Activated naive CD4-positive, alpha-beta T cell (primary cell): Measurements from ENCODE around the gene GAS7.

Experiments used
- DNase-seq, 4 experiments: peaks; one replicate each; lab custom pipeline; 2025; lab: John Stamatoyannopoulos, UW

GAS7 gene

DNA sequence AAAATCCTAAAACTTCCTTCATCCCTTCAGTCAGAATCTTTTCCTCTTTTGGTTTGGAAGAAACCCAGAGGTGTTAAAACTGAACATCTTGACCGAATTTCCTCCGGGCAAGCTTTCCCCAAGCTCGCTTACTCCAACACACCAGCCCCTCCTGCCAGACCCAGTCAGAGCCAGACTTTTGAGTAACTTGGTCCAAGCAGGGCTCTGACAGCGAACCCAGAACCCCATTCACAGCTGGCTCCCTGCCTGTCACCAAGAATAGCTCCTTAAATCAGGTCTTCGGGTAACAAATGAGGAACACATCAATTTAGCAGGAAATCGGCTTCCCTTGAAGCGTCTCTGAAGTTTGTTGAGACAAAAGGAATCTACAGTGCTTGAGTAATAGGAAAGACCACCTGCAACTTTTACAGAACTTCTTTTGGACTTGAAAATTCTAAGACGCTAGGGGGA lies 27.3 kb downstream of the GAS7 start:
- DNase-seq: no peak

DNA sequence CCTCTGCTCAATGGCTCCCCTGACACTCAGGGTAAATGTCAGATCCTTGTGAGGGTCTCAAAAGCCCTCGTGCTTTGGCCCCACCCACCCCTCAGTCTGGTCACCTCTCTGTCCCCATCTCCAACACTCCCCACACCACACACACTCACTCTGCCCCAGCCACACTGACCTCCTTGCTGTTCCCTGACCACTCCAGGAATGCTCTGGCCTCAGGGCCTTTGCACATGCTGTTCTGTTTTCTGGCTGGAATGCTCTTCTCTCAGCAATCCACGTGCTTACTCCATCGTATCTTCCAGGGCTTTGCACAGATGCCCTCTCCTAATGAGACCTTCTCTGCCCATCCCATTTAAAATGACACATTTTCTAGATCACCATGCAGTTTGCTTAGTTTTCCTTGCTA lies 28.2 kb downstream of the GAS7 start:
- no peak for DNase-seq

DNA sequence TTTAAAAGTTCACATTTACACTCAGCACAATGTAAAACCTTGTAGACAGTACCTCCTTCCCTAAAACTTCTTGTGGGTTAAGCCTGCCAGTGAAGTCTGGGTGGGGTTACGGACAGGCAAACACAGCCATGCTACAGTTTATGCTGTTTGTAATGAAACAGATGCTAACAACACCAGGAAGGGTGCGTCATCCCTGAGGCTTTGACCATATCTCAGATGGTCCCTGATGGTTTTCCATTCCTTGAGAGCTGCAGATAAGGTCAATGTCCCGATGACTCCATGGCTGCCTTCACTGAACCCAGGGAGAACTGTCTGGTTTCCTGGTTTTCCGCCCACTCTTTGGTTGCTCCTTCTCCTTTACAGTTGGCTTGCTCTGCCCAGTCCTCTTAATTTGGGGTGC lies 29.1 kb downstream of the GAS7 start:
- no peak for DNase-seq

DNA sequence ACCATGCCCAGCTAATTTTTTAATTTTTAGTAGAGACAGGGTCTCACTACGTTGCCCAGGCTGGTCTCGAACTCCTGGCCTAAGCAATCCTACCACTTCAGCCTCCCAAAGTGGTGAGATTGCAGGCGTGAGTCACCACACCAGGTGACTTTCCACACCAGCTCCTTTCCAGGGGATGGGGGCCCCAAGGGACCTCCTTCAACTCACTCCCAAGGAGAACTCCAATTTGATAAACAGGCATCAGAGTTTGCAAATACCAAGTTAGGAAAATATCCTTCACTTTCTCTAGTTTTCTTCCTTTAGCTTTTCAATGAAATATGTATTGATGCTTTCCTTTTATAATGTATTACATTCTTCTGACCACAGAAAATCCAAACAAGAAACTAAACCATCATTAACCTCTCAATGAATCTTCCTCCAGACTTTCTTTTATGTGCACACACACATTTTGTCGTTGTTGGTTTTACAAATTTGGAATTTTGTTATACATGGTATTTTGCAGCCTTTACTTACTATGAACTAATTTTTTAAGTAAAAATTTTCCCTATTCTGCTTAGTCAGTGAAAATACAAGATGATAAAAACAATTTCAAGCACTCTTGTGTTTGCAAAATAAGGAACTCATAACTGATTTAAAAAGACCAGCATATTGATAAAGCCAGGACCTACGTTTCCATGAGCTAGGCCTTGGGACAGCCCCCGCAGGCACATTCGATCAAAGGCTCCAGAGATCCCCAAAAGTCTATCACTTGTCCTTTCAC lies 32.0 kb downstream of the GAS7 start:
- DNase-seq: no peak

DNA sequence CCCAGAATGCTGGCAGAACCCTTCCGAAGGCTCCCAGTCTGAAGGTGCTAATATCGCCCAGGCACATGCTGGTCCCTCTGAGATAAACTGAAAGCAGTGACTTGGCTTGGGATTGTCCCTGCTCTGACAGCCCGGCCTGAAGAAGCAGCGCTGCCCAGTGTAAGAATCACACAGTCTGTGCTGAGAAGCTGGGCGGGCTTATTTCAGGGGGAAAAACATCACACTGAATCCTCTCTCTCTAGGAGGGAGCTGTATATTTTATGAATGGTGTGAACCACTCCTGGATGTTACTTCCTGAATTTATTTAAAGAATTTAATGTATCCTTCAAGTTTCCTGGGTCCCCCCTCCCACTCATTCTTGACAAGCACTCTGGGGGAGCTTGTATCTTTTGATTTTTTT lies 36.3 kb downstream of the GAS7 start:
- no peak for DNase-seq

DNA sequence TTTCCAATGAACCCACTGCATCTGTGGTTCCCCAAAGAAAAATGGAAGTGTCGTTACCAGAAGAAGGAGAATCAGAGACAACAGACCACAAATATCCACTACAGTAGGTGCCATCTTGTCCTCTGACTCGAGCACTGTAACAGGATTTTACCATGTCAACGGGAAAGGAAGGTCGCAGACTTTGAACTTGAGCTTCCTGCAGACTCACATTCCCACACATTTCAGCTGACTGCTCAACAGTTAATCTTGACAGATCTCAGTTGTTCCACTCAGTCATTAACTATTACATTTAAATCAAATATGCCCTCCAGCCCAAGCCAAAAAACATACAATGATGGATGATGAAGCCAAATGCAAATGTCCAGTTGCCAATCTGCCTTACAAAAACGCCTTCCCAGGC lies 37.0 kb downstream of the GAS7 start:
- no peak for DNase-seq

DNA sequence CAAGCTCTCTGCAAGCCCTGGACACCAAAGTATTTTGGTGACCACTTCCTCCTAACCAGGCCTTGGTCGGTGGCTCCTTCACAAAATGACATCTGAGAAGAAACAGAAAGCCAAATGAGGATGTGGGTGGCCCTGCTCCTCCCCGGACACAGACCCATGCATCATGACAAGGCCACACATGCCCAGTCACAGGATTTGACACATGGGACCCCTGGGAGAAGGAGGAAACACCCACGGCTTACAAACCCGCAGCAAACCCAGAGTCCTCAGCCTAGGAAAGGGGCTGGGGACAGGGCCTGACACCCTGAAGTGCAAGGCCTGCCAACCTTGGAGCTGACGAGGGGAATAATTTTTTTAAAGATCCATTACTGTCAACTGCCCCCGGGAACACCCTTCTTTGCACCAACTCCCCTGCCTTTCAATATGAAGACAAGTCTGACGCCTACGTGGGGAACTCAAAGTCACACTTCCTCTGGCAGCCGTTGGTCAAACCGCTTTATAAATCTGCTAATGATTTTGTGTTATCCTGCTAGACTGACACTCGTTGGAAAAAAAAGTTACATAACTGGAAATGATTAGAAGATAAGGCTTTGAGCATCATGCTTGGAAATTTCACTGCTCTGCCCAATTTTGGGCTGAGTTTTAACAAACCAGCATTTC lies 41.3 kb downstream of the GAS7 start:
- DNase-seq: no peak

DNA sequence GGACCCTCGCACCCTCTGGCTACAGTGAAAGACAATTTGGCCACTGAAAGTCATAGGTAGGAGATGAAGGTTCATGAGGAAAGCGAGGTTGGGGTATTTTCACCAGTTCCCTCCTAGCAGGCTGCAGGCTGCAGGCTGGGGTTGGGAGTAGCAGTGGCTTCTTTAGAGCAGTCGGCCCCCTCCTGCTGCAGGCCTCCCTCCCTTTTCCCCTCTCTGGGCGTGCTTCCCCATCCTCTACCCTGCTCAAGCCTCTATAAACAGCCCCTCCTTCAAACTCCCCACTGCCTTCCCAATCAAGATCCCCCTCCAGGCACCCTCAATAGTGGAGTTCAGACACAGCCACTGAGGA lies 41.8 kb downstream of the GAS7 start:
- no peak for DNase-seq

DNA sequence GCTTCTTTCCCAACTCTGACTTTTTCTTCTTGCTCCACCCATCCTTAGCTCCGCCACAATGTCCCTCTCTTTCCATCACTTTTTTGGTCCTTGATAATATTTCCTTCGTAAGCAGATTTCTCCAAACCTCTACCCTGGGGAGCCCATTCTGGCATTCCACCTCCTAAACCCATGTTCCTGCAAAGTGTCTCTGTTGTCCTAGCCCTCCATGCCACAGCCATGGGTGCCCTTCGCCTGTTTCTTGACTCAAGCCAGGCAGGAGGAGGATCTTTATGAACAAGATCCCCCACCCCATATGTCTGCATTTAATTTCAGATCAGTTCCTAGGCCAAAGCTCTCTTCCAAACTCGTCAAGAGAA lies 42.4 kb downstream of the GAS7 start:
- DNase-seq: no peak

DNA sequence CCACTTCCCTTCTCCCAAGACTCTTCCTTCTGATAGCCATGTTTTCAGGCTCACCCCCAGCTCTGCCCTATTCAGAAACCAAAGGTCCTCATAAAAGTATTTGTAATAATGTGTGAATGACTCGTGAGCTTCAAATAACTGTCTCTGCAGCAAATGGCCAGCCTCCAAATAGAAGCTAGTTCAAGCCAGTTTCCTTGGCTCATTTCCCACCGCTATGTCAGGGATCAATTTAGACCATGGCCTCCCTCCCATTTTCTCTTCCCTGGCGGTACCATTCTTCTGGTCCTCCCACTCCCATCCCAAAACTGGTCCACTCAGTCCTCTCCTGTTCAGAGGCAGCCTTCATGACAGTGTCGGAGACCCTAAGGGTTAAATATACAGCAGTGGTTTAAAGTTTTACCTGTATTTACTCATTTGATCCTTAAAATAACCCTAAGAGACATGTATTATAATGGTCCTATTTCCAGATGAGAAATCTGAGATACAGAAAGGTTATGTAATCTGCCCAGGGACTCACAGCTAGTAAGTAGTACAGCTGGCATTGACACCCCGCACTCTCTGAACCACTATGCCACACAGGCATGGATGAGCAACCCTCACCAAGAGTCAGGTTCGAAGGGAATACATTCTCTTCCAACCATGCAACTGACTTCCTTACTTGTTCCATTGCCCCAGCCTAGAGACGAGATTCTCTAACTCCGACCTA lies 42.9 kb downstream of the GAS7 start:
- no peak for DNase-seq

DNA sequence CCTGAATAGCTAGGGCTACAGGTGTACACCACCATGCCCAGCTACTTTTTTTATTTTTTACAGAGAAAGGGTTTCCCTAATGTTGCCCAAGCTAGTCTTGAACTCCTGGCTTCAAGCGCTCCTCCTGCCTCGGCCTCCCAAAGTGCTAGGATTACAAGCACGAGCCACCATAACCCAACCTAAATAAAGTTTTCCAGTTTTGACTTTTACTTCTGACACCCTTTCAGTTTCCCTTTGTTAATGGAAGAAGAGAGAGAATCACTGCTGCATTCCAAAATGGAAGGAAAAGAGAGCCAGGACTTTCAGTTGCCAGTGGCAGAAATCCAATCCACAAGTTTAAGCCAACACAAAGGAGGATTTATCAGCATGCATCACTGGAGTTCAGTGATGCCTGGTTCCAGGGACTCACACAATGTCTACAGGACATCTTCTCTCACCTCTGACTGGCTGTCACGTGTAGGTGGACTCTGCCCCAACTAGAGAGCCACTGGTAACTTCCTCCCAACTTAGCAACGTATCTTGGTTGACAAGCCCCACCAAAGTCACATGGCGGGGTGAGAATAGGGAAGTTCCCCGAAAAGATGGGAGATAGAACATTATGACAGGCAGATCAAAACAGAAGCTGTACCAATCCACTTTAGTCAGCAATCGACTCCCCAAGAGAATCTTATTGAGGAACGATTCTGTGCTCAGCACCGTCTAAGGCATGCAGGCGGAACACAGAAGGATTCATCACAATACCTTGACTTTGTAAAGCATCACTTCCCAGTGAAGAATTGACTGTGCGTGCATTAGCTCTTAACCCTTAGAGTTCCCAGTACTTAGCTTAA lies 46.5 kb downstream of the GAS7 start:
- DNase-seq: no peak

DNA sequence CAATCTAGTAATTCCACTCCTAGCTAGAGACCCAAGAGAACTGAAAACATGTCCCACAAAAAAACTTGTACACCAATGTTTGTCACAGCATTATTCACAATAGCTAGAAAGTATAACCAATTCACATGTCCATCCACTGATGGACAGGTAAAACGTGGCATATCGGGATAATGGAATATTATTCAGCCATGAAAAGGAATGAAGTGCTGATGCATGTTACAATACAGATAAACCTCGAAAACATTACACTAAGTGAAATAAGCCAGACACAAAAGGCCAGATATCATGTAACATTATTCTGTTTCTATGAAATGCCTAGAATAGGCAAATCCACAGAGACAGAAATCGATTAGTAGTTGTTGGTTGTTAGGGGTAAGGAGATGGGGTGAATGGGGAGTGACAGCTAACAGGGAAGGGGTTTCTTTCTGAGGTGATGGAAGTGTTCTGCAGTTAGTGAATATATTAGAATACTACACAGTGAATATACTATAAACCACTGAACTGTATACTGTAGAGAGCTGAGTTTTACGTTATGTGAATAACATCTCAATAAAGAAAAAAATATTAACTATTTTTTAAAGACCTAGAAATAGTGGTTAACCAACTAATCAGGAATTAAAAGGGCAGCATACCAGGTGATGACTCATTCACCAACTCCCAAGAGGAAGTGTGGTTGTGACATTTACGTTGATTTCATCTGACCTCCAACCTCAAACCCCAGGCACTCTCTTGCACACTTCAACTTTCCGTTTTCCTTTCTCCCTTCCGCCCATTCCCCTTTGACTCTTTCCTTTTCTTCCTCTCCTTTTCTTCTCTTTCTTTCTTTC lies 48.6 kb downstream of the GAS7 start:
- no peak for DNase-seq

DNA sequence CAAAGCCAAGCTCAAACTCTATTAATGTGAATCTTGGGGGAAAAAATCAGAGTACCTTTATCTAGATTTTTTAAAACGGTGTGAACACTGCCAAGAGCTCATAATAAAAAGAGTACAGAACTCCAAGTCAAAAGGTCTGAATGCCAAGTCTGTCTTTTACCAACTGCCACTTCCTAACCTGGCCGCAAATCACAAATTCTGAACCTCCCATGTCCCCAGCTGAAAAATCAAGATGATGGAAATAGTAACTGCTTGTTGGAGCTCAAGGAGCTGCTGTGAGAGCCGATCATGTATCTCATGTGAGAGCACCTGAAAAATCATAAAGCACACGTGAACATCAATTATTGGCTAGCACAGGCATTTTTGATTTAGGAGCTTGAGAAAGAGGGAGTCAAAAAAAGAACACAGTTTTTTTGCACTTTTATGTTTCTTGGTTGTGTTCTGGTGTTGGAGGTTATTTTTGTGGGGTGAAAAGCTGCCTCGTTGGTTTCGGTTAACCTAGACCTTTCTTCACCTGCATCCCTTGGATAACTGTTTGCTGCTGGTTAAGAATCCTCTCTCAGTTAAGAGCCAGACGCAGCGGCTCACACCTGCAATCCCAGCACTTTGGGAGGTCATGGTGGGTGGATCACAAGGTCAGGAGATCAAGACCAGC lies 50.5 kb downstream of the GAS7 start:
- DNase-seq: no peak

DNA sequence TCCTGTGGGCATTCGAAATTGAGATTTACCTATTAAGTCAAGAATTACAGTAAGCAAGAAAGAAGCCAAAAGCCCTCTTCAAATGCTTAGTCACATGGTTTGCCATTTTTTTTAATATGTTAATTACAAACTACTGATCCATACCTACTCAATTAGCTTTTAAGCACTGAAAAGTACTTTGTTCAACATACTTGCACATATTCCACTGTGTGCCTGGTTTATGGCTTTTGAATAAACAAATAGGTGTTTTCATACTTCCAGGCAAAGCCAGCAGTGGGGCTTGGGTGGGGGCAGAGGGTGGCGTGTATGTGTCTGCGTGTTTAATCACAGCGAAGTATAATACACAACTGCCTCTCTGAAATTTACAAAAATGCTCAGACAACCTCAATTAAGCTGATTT lies 51.4 kb downstream of the GAS7 start:
- no peak for DNase-seq

DNA sequence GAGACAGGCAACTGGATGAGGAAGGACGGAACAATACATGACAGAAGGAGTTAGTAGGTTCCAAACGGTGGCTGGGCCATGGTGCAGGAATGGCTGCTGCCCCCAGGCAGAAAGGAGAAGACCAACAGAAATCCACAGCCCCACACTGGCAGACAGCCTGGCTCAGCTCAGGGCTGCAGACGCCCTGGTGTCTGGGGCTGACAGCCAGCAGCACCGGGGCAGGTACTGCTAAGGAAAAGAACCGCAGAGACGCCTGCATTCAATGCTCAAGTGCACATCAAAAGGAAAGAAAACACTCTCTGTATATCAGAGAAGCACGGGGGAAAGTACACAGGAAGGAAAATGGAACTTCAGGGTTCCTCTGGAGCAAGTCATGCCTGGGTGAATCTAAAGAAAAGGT lies 53.4 kb downstream of the GAS7 start:
- no peak for DNase-seq

DNA sequence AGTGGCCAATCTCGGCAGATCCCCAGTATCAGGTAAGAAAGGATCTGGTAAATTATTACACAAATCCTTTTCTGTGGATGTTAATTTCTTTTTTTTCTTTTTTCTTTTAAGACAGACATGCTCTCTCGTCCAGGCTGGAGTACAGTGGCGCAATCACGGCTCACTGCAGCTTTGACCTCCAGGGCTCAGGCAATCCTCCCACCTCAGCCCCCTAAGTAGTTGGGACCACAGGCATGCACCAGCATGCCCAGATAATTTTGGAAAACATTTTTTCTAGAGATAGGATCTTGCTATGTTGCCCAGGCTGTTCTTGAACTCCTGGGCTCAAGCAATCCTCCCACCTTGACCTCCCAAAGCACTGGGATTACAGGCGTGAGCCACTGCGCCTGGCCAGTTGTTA lies 54.0 kb downstream of the GAS7 start:
- DNase-seq: no peak

DNA sequence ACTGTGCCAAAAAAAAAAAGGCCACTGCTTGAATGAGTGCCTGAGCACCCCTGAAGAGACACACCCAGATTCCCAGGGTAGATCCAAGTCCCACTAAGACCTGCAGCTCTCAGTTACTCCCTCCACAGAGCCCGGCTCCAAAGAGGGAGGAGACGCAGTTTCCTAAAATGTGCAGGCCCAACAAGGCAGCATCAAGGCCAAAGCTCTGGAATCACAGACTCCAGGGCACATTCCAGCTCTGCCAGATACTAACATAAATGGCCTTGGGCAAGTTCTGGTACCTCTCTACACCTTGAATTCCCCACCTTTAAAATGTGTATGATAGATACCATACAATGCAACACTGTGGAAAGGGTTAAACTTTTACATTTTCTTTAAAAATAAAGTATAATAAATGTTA lies 57.0 kb downstream of the GAS7 start:
- DNase-seq: no peak

DNA sequence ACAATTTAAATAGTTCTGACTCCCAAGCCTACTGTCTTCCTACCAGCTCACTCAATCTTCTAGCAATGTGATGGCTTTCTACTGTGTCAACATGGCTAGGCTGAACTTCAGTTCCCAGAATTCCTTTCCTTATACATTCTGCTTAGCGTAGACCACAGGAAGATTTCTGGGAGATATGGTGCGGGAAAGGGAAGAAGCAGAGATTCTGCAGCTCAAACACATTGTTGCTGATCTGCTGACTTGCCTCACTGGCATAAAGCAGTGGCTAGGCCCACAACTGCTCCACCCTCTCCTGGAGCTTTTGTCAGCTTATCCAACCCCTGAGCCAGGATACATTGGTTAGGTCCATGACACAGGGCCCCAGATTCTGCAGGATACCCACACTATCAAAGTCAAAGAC lies 58.8 kb downstream of the GAS7 start:
- DNase-seq: no peak

DNA sequence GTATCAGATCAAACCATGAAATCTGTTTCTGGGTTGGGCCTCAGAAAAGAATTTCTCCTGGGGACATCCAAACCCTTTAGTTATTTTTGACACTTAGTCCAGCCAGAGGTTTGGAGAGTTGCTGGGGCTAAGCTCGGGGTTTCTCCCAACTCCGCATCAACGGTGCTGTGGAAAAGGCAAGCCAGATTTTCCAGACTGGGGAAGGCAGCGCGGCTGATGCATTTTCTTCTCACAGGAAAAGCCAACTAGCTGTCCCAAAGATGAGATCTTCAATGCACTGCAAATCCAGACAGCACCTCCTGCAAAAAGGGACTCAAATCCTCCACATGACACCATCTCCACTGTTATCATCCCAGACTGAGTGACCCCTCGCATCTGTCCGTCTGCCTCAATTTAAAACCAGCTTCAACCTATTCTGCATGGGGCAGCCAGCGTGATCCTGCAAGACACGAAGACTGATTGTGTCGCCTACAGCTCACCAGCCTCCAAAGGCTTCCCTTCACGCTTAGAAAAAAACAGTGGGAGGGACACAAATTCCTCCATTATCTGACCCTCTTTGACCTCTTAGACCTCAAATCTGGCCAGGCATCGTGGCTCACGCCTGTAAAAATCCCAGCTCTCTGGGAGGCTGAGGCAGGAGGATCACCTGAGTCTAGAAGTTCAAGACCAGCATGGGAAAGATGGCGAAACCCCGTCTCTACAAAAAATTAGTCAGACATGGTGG lies 62.0 kb downstream of the GAS7 start:
- DNase-seq: no peak

DNA sequence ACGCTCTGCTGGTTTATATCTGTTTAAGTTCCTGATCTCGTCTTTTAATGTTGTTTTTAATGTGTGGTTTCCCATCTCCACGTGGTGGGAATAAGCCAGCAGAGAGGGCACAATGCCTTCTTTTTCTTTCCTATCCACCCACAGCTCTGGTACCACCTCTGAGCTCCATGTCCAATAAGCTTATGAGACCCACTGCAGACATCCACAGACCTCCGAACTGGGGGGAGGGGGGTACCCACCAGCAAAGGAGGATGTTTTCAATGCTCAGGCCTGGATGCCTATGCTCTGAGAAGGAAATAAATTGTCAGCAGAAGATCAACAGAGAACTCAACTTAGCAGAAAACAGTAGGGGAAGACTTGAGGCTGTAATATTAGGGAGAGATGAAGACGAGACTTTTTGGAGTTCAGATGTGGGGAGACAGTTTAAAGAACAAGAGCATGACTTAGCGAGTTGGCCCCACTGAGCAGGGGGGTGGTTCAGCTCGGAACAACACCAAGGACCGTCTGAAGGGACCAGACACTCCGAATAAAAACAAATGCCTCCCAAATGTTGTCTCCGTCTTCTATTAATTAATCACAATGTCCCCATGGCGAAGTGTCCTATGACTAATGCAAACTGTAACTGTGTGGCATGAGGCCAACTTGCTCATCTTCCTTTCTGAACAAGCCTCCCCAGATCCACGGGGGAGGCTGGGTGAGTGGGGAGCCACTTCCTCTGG lies 62.7 kb downstream of the GAS7 start:
- no peak for DNase-seq
